Measurements from ENCODE around the gene SLIT2. TPM values are rescaled to one million over a fixed set of nuclear protein-coding genes. Genes with fewer than 3 reads are reported as not detected.

Gene SLIT2
- total RNA-seq, 1 experiment from 2014 or later: 0.07 TPM

- no peak for DNase-seq (ENCODE audit: low read depth)
- in situ Hi-C loops (cut with HindIII; ENCODE audit: low pct_unique_long_range_greater_than_20kb, low sequenced_read_pairs): no loop called here
Observed at GRCh38 chr4:20288846-20289512, 37.3 kb downstream of the SLIT2 start.

- no peak for DNase-seq (ENCODE audit: low read depth)
- in situ Hi-C loops (cut with HindIII; ENCODE audit: low pct_unique_long_range_greater_than_20kb, low sequenced_read_pairs): no loop called here
Observed at GRCh38 chr4:20289782-20290181, 38.1 kb downstream of the SLIT2 start.

- in situ Hi-C loops (cut with HindIII; ENCODE audit: low pct_unique_long_range_greater_than_20kb, low sequenced_read_pairs): no loop called here
- DNase-seq (ENCODE audit: low read depth): no peak
Observed at GRCh38 chr4:20292739-20293138, 41.0 kb downstream of the SLIT2 start.

GRCh38 chr4:20297261-20297660 lies 45.6 kb downstream of the SLIT2 start:
- DNase-seq (ENCODE audit: low read depth): no peak
- in situ Hi-C loops (cut with HindIII; ENCODE audit: low pct_unique_long_range_greater_than_20kb, low sequenced_read_pairs): no loop called here

GRCh38 chr4:20297783-20298182 lies 46.1 kb downstream of the SLIT2 start:
- in situ Hi-C loops (cut with HindIII; ENCODE audit: low pct_unique_long_range_greater_than_20kb, low sequenced_read_pairs): no loop called here
- no peak for DNase-seq (ENCODE audit: low read depth)

GRCh38 chr4:20298455-20298854 lies 46.8 kb downstream of the SLIT2 start:
- in situ Hi-C loops (cut with HindIII; ENCODE audit: low pct_unique_long_range_greater_than_20kb, low sequenced_read_pairs): no loop called here
- no peak for DNase-seq (ENCODE audit: low read depth)

GRCh38 chr4:20298986-20299385 lies 47.3 kb downstream of the SLIT2 start:
- in situ Hi-C loops (cut with HindIII; ENCODE audit: low pct_unique_long_range_greater_than_20kb, low sequenced_read_pairs): no loop called here
- DNase-seq (ENCODE audit: low read depth): no peak

- DNase-seq (ENCODE audit: low read depth): peak; percentile 2
- in situ Hi-C loops (cut with HindIII; ENCODE audit: low pct_unique_long_range_greater_than_20kb, low sequenced_read_pairs): no loop called here
Observed at GRCh38 chr4:20299515-20299914, 47.8 kb downstream of the SLIT2 start.

GRCh38 chr4:20301161-20301560 lies 49.5 kb downstream of the SLIT2 start:
- in situ Hi-C loops (cut with HindIII; ENCODE audit: low pct_unique_long_range_greater_than_20kb, low sequenced_read_pairs): no loop called here
- no peak for DNase-seq (ENCODE audit: low read depth)
